Fibroblast of peridontal ligament (primary cell): ENCODE measurements around the gene ACAP3.
A peak's percentile ranks its signal among the peaks of the same experiment; 100 is the strongest.

Experiments
- DNase-seq: peaks from one replicate; pipeline ENCODE4 v3.0.0-alpha.2; 2010; ENCODE audit errors: extremely low read depth

ACAP3 gene

GRCh38 chr1:1314678-1315335 is 7.1 kb upstream of the ACAP3 start:
- DNase-seq: no peak

- DNase-seq: no peak
Measured at GRCh38 chr1:1314237-1314586, 6.5 kb upstream of the ACAP3 start.

- no peak for DNase-seq
Measured at GRCh38 chr1:1313500-1314236, 5.9 kb upstream of the ACAP3 start.

GRCh38 chr1:1312450-1313314 is 5.0 kb upstream of the ACAP3 start:
- DNase-seq: no peak

- no peak for DNase-seq
Measured at GRCh38 chr1:1311107-1312104, 3.7 kb upstream of the ACAP3 start.

- DNase-seq: no peak
Measured at GRCh38 chr1:1310476-1311053, 2.8 kb upstream of the ACAP3 start.

- DNase-seq: no peak
Measured at GRCh38 chr1:1310109-1310385, 2.3 kb upstream of the ACAP3 start.

GRCh38 chr1:1309251-1310108 is 1.8 kb upstream of the ACAP3 start:
- DNase-seq: no peak

GRCh38 chr1:1308756-1309250 is 1.1 kb upstream of the ACAP3 start:
- DNase-seq: no peak

- no peak for DNase-seq
Measured at GRCh38 chr1:1307261-1307922, 338 bp downstream of the ACAP3 start.

GRCh38 chr1:1306661-1307260 is 969 bp downstream of the ACAP3 start:
- DNase-seq: no peak

GRCh38 chr1:1306070-1306660 is 1.6 kb downstream of the ACAP3 start:
- DNase-seq: no peak

GRCh38 chr1:1305300-1306069 is 2.2 kb downstream of the ACAP3 start:
- DNase-seq: peak; percentile 68

- peak; percentile 67 for DNase-seq
Measured at GRCh38 chr1:1304331-1305299, 3.1 kb downstream of the ACAP3 start.

GRCh38 chr1:1303736-1304135 is 4.0 kb downstream of the ACAP3 start:
- DNase-seq: no peak

- DNase-seq: no peak
Measured at GRCh38 chr1:1302951-1303509, 4.7 kb downstream of the ACAP3 start.
